Natural killer cell (primary cell): ENCODE measurements around the gene NSD2. TPM values are rescaled to one million over a fixed set of nuclear protein-coding genes. Genes with fewer than 3 reads are reported as not detected.

ENCODE experiments used
- ATAC-seq, 3 donors: fragments of 150-1000 bp in 2 of 3; fragments of 200-7000 bp in 1 of 3; cut with Tn5 transposase; 1 replicate in 1 of 3; 2 replicates in 2 of 3; pipeline ENCODE4 v1.10.0; 2021; ENCODE audit warnings: mild to moderate bottlenecking in 2 of 3, moderate library complexity in 2 of 3
- DNase-seq, 2 donors: peaks; one replicate each; pipeline versions ENCODE4 v3.0.0 to v3.0.0-alpha.2; 2013 to 2021; ENCODE audit warnings: mixed read lengths in 1 of 2
- H3K27ac ChIP-seq: one replicate; pipeline ENCODE4 v1.5.1; 2013; ENCODE audit warnings: mild to moderate bottlenecking, low read length
- H3K27me3 ChIP-seq: one replicate; pipeline ENCODE4 v1.6.1; 2013; ENCODE audit warnings: low read length; ENCODE audit not compliant: control insufficient read depth, insufficient read depth
- H3K36me3 ChIP-seq: one replicate; pipeline ENCODE4 v1.6.1; 2013; ENCODE audit warnings: low read length; ENCODE audit not compliant: control insufficient read depth, insufficient read depth
- H3K4me1 ChIP-seq: one replicate; pipeline ENCODE4 v1.6.1; 2013; ENCODE audit warnings: low read length; ENCODE audit not compliant: control insufficient read depth, insufficient read depth
- H3K4me3 ChIP-seq: one replicate; pipeline ENCODE4 v1.5.1; 2013; ENCODE audit warnings: low read length
- H3K9me3 ChIP-seq: one replicate; pipeline ENCODE4 v1.6.1; 2013; ENCODE audit warnings: low read length; ENCODE audit not compliant: control insufficient read depth, insufficient read depth
- H3K27ac Mint-ChIP-seq, 2 donors: one replicate each; pipeline ENCODE4 v1.8.0; 2022; ENCODE audit warnings: mild to moderate bottlenecking in 2 of 2, mixed read lengths in 2 of 2, moderate library complexity in 1 of 2
- H3K27me3 Mint-ChIP-seq, 2 donors: one replicate each; pipeline ENCODE4 v1.8.0; 2022; ENCODE audit warnings: low read depth in 2 of 2, mixed read lengths in 2 of 2
- H3K36me3 Mint-ChIP-seq: one replicate; pipeline ENCODE4 v1.8.0; 2022; ENCODE audit warnings: mixed read lengths
- H3K4me1 Mint-ChIP-seq, 2 donors: one replicate each; pipeline ENCODE4 v1.8.0; 2022; ENCODE audit warnings: mixed read lengths in 2 of 2
- H3K4me3 Mint-ChIP-seq: one replicate; pipeline ENCODE4 v1.8.0; 2022; ENCODE audit warnings: mild to moderate bottlenecking, moderate library complexity, mixed read lengths
- H3K9me3 Mint-ChIP-seq, 2 donors: one replicate each; pipeline ENCODE4 v1.8.0; 2022; ENCODE audit warnings: mixed read lengths in 2 of 2
- WGBS: methylation state at CpG from one replicate; pipeline ENCODE4 v1.1.7; 2013; ENCODE audit warnings: missing lambda C conversion rate; ENCODE audit not compliant: insufficient coverage; 5-methylcytosine and 5-hydroxymethylcytosine counted together
- intact Hi-C: fragments of 100-400 bp; cut with micrococcal nuclease; formaldehyde crosslinking; loops from one replicate; pipeline ENCODE4 v1.14.2; 2022
- total RNA-seq, 4 donors: library from RNA; stranded (reverse); fragments of 120-200 nt in 1 of 4; gene quantifications; one replicate each; pipeline versions ENCODE4 v1.2.3 to v1.2.4, GENCODE V29; 2013 to 2022
- TF ChIP-seq, protein P1 (sequence below): fragments of 200-600 bp; IDR thresholded peaks from one replicate; pipeline ENCODE4 v1.8.0; 2022; ENCODE audit warnings: antibody characterized with exemption

The NSD2 gene
- total RNA-seq, 3 donors from 2014 or later (not counting 1 experiment from before 2014, with no cell fraction given) = 36.4 to 51.0 (median 48.3) TPM

DNA sequence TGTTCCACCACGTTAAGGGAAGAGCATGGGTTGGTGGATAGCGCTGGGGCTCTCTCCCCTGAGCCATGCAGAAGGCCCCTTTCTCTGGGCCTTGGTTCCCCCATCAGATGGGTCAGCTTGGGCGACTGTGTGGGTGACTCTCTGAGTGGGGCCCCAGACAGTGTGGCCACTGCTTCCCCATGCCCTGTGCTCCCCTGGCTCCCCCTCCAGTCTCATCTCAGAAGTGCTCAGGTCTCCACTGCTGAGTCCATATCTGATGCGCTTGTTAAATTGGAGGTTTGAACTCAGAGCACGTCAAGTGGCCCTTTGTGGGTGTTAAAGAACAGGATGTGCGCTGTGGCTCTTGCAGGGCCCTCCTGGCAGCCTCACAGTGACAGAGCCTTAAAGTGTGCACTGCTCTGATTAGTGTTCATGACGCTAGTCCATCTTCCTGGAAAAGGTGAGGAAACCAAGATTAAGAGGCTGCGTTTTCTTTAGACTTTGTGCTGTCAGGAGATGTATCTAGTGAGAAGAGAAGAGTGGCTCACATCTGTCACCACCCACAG lies 77.8 kb downstream of the NSD2 start:
- peaks cover 7% of the 10 kb centered on the region for H3K36me3 ChIP-seq
- H3K4me3 ChIP-seq = no peak overlapping the region
- Mint-ChIP-seq H3K27me3 (no peaks in the 10 kb centered on the region), H3K4me3 (no peak overlapping the region), H3K27ac (peak overlapping the region; percentile 66 to 80), H3K4me1 (peaks cover 9% of the 10 kb centered on the region in 2 donors), H3K9me3 (no peaks in the 10 kb centered on the region), H3K36me3 (no peaks in the 10 kb centered on the region)
- no peaks in the 10 kb centered on the region for H3K9me3 ChIP-seq
- ATAC-seq (peak; percentile 76 to 93 (median 88)), DNase-seq (peak in 1 of 2 donors; percentile 19)
- intact Hi-C loops = no loop called here
- TF ChIP-seq, protein P1, sequence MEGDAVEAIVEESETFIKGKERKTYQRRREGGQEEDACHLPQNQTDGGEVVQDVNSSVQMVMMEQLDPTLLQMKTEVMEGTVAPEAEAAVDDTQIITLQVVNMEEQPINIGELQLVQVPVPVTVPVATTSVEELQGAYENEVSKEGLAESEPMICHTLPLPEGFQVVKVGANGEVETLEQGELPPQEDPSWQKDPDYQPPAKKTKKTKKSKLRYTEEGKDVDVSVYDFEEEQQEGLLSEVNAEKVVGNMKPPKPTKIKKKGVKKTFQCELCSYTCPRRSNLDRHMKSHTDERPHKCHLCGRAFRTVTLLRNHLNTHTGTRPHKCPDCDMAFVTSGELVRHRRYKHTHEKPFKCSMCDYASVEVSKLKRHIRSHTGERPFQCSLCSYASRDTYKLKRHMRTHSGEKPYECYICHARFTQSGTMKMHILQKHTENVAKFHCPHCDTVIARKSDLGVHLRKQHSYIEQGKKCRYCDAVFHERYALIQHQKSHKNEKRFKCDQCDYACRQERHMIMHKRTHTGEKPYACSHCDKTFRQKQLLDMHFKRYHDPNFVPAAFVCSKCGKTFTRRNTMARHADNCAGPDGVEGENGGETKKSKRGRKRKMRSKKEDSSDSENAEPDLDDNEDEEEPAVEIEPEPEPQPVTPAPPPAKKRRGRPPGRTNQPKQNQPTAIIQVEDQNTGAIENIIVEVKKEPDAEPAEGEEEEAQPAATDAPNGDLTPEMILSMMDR = no peak
- H3K27me3 ChIP-seq = no peaks in the 10 kb centered on the region
- no peak overlapping the region for H3K27ac ChIP-seq
- peaks cover 19% of the 10 kb centered on the region for H3K4me1 ChIP-seq
- WGBS = 76% methylated on average over 8 of the region's 8 CpGs

DNA sequence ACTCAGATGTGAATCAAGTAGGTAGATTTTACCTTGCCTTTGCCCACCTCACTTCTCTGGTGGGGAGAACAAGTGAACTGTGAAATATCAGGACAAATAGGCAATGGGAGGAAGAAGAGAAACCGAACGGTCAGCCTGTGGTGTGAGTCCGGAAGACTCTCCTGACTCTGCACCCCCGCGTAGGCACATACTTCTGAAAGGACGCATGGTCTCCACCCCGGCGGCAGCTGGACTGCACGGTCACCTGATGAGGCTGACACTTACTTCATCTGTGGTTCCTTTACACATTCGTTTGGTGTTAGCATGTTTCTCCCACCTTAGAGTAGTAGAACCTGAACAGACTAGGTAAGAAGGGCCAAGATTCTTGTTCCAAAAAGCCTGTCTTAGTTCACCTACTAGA lies 79.2 kb downstream of the NSD2 start:
- intact Hi-C loops = no loop called here
- H3K9me3 ChIP-seq = no peaks in the 10 kb centered on the region
- H3K4me3 Mint-ChIP-seq = no peak overlapping the region
- no peak overlapping the region for H3K27ac ChIP-seq
- no peaks in the 10 kb centered on the region for H3K27me3 ChIP-seq
- no peaks in the 10 kb centered on the region for H3K27me3 Mint-ChIP-seq
- TF ChIP-seq, protein P1 = no peak
- peaks cover 4% of the 10 kb centered on the region for H3K36me3 ChIP-seq
- H3K4me1 ChIP-seq = peaks cover 19% of the 10 kb centered on the region
- no peaks in the 10 kb centered on the region for H3K9me3 Mint-ChIP-seq
- no peak overlapping the region for H3K4me3 ChIP-seq
- H3K27ac Mint-ChIP-seq = no peak overlapping the region
- ATAC-seq (no peak), DNase-seq (no peak)
- no peaks in the 10 kb centered on the region for H3K36me3 Mint-ChIP-seq
- 80% methylated on average over 10 of the region's 10 CpGs for WGBS
- H3K4me1 Mint-ChIP-seq = peaks cover 9% of the 10 kb centered on the region in 2 donors

DNA sequence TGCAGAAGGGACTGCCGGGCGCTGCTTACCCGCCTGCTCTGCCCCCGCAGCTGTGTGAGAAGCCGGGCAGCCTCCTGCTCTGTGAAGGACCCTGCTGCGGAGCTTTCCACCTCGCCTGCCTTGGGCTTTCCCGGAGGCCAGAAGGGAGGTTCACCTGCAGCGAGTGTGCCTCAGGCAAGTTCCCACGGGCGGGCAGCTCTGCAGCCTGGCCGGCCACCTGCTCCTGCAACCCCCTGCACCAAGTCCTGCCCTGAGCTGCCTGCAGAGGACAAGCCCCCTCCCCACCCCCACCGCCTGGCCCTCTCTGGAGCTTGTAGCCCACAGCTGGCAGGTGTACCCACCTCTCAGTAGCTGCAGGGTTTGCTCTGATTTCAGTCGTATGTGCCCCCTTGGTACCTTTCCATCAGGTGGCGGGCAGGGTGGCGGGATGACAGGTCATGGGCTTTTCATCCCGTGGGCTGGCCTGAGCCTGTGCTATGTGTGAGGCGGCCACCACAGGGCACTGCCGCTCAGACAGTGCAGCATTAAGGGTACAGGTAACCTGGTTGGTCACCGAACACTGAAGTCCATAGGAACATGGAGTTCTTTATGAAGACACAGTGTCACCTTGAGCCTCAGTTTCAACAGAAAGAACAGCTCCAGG lies 81.0 kb downstream of the NSD2 start:
- H3K36me3 Mint-ChIP-seq = no peaks in the 10 kb centered on the region
- H3K27me3 Mint-ChIP-seq = no peaks in the 10 kb centered on the region
- peaks cover 7% of the 10 kb centered on the region for H3K36me3 ChIP-seq
- ATAC-seq (no peak), DNase-seq (no peak)
- H3K4me1 ChIP-seq = peaks cover 19% of the 10 kb centered on the region
- no peak overlapping the region for H3K27ac ChIP-seq
- H3K9me3 Mint-ChIP-seq = no peaks in the 10 kb centered on the region
- WGBS = 98% methylated on average over 20 of the region's 20 CpGs
- no peak overlapping the region for H3K4me3 Mint-ChIP-seq
- no peak overlapping the region for H3K4me3 ChIP-seq
- H3K27me3 ChIP-seq = no peaks in the 10 kb centered on the region
- intact Hi-C loops = no loop called here
- no peak overlapping the region for H3K27ac Mint-ChIP-seq
- TF ChIP-seq, protein P1 = no peak
- H3K4me1 Mint-ChIP-seq = peaks cover 9% of the 10 kb centered on the region in 2 donors
- H3K9me3 ChIP-seq = no peaks in the 10 kb centered on the region

DNA sequence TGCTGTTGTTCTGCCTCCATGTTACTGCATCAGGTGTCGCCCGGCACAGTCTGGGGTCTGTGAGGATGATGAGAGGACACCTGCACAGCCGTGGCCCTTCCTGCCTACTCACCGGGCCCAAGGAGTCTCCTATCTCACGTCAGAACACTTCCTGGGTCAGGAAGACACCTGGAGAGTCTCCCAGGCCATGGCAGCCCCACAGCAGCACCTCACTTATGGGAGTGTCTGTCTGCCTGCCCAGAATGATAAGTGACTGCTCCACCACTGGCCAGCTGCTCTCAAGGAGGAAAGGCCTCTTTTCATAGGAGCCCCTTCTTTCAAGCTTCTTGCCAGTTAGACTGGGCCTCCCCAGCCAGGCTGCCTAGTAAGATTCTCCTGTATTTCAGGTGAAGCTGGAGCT lies 81.5 kb downstream of the NSD2 start:
- Mint-ChIP-seq H3K4me1 (peaks cover 9% of the 10 kb centered on the region in 2 donors), H3K27me3 (no peaks in the 10 kb centered on the region), H3K27ac (no peak overlapping the region), H3K9me3 (no peaks in the 10 kb centered on the region), H3K36me3 (no peaks in the 10 kb centered on the region), H3K4me3 (no peak overlapping the region)
- TF ChIP-seq, protein P1 = no peak
- 96% methylated on average over 5 of the region's 5 CpGs for WGBS
- H3K36me3 ChIP-seq = peaks cover 7% of the 10 kb centered on the region
- no peaks in the 10 kb centered on the region for H3K9me3 ChIP-seq
- intact Hi-C loops = no loop called here
- DNase-seq = no peak
- no peak overlapping the region for H3K27ac ChIP-seq
- peaks cover 19% of the 10 kb centered on the region for H3K4me1 ChIP-seq
- ATAC-seq = no peak
- no peaks in the 10 kb centered on the region for H3K27me3 ChIP-seq
- no peak overlapping the region for H3K4me3 ChIP-seq
